HTERT RPE-1 (cell line): ENCODE measurements around the gene CEACAM21.

Experiments used
- in situ Hi-C: fragments of 300-500 bp; cut with MboI; formaldehyde crosslinking; loops from 4 replicates; pipeline ENCODE4 v1.14.3; 2020; ENCODE audit warnings: low sequenced_read_pairs

Gene CEACAM21

DNA sequence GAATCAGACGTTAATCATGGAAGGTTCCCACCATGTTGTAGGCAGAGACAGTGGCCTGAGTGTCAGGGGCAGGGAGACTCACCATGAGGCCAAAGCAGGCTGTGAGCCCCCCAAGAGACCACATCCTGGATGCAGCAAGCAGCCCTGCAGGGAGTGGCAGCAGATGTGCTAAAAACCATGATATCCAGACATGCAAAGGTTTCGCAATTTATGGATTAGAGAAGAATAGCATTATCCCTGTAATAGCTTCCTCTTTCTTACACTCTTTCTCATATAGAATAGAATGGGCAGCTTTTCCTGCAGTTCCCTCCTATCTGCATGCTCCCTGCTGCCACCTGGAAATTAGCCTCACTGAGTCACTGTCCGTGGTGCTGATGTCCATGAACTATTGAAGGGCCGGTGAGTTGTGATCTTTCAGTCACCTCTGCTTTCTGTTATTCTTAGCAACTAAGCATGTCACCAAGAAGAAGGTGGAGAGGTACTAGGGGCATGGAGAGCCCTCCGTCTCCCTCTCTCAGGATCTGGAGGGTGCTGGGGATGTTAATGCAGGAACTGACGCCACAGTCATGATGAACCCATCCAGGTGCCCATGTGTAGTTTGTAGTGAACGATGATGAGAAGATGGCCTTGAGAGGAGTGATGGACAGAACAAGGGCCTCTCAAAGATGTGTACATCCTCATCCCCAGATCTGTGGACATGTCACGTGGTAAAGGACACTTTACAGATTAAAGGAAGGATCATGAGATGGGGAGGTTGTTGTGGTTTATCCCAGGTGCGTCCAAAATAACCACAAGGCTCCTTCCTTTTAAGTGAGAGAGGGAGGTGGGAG, 41.0 kb downstream of the CEACAM21 start:
- in situ Hi-C loops, result no loop called here

GRCh38 chr19:41617941-41618730, 42.2 kb downstream of the CEACAM21 start:
- in situ Hi-C loops, result no loop called here

- in situ Hi-C loops, result no loop called here
These were observed 43.1 kb downstream of the CEACAM21 start for GRCh38 chr19:41619018-41619556.

- in situ Hi-C loops, result no loop called here
These were observed 44.2 kb downstream of the CEACAM21 start for GRCh38 chr19:41620171-41620570.

DNA sequence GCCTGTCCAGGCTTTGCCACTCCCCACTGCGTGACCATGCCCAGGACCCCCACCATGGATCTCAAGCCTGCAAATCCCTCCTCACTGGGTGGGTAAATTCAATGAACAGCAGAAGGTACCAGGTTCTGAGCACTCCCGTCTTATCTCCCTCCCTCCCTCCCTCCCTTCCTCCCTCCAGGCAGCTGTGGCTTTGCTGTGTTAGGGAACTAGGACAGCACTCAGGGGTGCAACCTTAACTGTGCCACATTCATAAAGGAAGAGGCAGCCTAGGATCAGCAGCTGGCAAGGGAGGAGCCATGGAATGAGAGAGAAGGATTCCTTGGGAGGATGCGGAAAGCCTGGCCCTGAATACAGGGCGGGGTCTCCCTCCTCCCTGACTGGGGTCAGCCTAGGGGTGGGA, 45.3 kb downstream of the CEACAM21 start:
- in situ Hi-C loops, result no loop called here

DNA sequence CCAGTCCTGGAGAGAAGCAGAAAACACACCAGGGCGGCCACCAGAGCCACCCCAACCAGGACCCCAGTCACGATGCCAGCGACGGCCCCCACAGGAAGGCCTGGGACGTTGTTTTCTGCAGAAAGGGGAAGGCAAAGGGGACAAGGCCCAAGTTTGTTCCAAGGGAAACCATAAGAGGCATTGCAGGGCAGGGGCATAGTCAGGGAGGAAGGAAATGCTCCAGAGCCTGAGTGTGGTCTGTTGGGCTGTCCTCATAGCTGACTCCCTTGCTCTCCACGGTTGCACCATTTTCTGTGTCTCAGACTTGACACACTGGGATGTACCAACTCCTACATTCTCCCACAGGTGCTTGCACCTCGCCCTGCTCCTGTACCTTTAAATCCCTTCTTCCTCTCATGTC, 45.7 kb downstream of the CEACAM21 start:
- in situ Hi-C loops, result no loop called here

GRCh38 chr19:41623360-41623759, 47.4 kb downstream of the CEACAM21 start:
- in situ Hi-C loops, result no loop called here

GRCh38 chr19:41624515-41624914, 48.5 kb downstream of the CEACAM21 start:
- in situ Hi-C loops, result no loop called here

DNA sequence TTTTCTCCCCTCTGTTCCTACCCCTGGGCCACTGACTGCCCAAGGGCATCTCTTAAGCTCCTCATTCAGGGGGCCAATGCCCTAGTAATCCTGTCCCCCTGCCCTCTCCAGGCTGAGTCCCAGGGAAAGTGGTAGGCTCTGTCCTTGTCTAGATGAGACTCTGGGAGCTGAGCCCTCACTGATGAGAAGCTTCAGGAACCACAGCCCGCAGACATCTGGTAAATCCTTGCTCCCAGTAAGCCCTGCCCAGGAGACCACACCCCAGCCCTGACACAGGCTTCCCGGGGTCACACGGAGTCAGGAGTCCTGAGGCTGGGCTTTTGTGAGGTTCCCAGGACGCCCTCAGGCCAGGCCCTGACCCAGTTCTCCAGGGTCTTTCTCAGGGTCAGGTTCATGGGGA, 49.0 kb downstream of the CEACAM21 start:
- in situ Hi-C loops, result no loop called here

GRCh38 chr19:41626278-41626677, 50.3 kb downstream of the CEACAM21 start:
- in situ Hi-C loops, result no loop called here

DNA sequence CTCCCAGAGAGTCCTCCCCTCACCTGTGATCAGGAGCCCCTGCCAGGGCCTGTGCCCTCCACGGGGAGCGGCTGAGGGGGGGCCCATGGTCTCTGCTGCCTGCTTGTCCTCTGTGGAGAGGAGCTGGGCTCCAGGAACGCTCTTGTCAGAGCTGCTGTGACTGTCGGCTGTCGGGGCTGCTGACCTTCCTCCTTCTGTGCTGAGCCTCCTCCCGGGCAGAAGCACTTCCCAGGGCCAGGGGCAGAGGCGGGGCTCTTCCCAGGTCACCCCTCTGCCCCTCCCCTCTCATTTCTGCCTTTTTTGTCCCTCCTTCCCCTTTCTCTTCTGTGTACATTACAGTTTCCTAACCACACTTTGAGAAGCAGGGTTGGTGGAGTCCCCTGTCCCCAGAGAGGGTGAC, 50.9 kb downstream of the CEACAM21 start, which contains the start of gene CEACAM4:
CEACAM4 (minus strand) TSS at position 198 of the 400 bp plus-strand sequence; CDS start at position 87, 111 bp downstream.
- in situ Hi-C loops, result no loop called here

GRCh38 chr19:41627966-41628675, 52.2 kb downstream of the CEACAM21 start:
- in situ Hi-C loops, result no loop called here
